AG08395 (cell line): ENCODE results near the gene SFXN5.
A peak's percentile ranks its signal among the peaks of the same experiment; 100 is the strongest.

ENCODE experiments used
- DNase-seq: peaks from one replicate; pipeline ENCODE4 v3.0.0; 2012; ENCODE audit warnings: mixed read lengths, low spot score

SFXN5 gene

DNA sequence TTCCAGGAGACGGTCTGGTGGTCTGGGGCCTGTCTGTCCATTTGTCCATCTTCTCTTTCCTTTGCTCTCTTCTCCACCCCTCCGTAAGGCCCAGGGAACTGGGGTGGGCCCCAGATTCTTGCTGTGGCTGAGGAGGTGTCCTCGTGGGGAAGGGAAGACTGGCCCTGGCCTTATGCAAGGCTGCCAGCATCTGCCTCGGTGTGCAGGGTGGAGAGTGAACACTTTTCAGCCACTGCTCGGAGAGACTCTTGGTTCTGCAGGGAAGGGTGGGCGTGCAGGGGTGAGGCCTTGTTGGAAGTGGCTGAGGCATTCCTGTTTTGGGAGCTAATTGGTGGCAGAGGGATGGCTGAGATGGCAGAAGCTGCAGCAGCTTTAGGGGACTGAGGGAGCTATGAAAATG, 131.2 kb downstream of the SFXN5 start:
- DNase-seq, result no peak

DNA sequence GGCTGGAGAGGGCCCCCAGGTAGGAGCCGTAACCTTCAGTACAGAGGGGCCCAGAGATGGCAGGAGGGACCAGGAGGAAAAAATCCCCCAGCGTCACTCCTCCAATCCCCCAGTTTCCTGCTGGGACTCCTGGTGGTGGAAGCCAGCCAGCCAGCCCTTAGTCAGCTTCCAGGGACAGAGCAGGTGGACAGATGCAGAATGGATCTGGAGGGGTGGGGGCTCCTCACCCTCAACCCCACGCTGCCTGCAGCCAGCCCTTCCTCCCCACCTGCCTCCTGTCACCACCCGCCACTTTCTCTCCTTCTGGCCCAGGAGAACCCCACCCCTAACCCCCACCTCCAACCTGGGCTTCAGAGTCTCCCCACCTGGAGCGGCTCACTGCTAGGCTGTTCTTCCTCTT, 133.1 kb downstream of the SFXN5 start:
- no peak for DNase-seq

GRCh38 chr2:72937356-72937669, 134.2 kb downstream of the SFXN5 start:
- DNase-seq, result peak; percentile 22

GRCh38 chr2:72936660-72937355, 134.7 kb downstream of the SFXN5 start:
- DNase-seq, result peak; percentile 31

DNA sequence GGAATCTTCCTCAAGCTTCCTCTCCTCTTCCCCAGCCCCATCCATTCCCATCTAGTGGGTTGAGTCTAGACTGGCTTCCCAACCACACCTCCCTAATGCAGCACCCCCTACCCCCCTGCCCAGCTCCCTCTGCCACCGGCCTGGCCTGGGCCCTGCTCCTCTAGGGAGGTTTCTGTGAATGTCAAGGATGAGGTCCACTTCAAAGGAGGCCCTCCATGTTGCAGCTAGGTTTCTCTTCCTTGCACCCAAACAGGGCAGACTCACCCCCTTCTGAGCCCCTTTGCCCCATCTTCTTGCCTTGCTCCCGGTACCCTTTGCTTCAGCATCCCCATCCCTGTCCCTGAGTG, 135.9 kb downstream of the SFXN5 start:
- DNase-seq, result no peak

DNA sequence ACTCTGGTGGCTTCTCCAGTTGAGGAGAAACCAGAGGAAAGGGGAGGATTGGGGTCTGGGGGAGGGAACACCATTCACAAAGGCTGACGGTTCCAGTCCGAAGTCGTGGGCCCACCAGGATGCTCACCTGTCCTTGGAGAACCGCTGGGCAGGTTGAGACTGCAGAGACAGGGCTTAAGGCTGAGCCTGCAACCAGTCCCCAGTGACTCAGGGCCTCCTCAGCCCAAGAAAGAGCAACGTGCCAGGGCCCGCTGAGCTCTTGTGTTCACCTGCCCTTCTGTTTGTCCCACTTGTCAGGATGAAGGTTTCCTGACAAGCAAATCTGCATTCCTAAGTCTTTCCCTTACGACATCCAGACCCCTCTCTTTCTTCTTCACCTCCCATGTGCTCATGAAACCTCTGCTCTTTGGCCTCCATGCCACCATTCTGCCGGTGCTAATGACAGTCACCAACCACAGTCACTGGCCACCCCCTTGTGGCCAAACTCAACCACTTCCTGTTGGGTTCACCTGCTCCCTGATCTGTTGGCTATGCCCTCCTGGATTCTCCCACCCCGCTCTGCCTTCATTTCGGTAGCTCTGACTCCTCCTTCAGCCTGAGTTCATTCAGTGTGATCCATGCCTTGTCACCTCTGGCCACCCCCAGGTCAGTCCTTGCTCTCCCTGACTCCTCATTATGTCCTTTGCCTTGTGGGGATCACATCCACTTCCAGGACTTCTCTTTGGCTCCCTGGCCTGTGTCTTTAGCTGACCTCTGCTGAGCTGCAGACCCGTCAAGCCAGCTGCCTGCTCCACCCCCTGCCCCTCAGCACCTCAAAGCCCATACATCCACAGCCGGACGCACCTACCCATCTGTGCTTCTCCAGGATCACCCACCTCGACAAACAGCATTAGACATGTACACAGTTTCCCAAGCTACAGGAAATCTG, 136.6 kb downstream of the SFXN5 start:
- DNase-seq, result no peak

- no peak for DNase-seq
Observed at GRCh38 chr2:72933646-72934151, 137.8 kb downstream of the SFXN5 start.

DNA sequence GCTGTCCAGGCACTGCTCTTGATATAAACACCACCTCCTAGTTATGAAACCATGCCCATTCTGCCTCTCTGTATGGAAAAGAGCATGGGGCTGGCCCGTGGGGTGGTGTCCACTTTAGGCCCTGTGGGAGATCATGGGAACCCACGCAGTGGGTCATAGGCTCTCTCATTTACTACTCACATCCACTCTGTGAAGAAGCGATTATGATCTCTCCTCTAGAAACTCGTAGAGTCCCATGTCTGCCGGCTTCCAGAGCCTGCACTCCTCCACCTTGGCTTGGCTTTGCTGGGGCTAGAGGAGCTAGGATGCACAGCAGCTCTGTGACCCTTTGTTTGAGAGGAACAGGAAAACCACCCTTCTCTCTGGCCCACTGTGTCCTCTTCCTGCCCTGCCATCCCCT, 138.3 kb downstream of the SFXN5 start:
- DNase-seq, result no peak

GRCh38 chr2:72932805-72933204, 138.7 kb downstream of the SFXN5 start:
- no peak for DNase-seq

DNA sequence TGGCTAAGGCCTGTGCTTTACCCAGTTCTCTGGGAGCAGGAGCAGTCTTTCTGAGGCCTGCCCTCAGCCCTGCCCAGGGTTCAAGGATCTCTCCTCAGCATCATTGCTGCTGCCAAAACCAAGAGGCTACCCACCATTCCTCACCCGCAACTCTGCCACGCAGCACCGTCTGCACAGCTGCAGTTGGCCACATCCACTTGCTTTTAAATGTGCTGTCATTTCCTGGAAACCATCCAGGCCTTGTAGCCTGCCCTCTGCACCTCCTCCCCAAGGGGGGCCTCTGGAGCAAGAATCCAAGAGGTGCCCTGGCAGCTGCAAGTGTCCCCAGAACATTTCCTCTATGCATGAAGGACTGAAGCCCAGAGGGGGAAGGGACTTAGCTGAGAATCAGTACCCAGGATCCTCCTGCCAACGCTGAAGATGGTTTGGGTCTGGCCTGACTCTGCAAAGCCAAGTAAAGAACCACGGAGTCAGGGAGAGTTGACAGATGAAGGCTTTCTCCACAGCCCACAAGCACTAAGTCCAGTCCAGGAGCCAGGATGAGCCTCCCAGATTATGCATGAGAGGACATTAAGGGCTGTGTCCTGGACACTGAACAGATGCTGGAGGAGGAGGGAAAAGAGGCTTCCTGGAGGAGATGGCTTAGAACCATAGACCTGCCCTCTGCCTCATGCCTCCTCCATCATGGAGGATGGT, 139.3 kb downstream of the SFXN5 start:
- peak; percentile 26 for DNase-seq

- DNase-seq, result peak; percentile 54
Observed at GRCh38 chr2:72931280-72931910, 140.1 kb downstream of the SFXN5 start.

DNA sequence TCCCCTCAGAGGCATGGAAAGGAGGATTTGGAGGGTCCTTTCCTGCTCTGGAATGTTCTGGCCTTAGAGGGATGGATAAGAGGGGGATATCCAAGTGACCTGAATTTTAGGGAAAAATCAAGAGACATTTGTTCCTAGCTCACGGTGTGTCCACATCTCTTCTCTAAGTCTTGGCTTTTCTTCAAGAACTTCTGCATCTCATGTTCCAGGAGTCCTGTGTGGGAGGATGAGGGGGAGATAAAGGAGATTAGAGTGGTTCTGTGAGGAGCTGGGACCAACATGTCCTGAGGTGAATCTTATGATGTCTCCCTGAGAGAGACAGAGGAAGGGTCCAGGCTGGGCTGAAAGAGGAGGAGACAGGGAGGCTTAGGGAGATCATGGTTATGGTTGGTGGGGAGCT, 142.5 kb downstream of the SFXN5 start:
- no peak for DNase-seq

- DNase-seq, result no peak
Observed at GRCh38 chr2:72927619-72928550, 143.6 kb downstream of the SFXN5 start.

DNA sequence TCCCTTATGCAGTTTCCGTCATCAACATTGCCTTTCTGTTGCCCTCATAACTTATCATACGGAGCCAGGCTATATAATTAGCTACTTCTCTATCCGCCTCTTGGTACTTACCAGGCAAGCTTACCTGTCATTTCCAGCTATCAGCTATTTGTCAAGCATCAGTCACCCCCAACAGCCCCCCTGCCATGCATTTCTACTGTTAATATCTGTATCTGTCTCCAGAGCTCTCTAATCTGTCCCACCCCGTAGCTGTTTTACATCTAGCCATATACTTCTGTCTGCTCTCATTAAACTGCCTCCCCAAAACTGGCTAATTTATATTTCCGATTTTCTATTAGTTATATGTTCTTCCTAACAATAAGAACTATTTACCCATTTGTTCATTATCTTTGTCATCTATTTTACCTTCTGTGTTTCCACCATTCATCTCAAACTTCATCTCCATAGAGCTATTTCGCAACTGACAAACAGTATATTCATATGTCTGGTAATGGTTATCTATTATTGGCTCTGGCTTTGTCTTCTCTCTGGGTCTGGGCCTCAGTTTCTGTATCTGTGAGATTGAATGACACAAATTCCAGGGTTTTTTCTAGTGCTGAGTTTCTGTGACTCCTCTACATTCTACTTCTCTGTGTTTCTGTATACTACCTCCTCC, 144.6 kb downstream of the SFXN5 start:
- no peak for DNase-seq

DNA sequence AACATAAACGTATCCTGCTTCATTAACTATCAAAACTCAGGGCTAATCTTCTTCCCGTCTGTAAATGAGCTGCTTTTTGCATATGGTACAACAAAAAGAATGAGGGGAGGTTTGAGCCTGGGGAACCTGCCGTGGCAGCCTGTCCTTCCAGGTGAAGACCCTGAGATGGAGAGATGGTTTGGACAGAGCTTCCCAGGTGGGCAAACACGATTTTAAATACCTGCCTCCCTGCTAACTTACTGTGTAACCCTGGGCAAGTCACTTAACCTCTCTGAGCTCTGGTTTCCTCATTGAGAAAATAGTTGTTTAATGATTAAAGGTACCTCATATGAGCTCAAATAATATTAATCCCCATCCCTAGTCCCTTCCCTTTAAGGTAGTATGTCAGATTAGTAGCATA, 145.1 kb downstream of the SFXN5 start:
- no peak for DNase-seq

DNA sequence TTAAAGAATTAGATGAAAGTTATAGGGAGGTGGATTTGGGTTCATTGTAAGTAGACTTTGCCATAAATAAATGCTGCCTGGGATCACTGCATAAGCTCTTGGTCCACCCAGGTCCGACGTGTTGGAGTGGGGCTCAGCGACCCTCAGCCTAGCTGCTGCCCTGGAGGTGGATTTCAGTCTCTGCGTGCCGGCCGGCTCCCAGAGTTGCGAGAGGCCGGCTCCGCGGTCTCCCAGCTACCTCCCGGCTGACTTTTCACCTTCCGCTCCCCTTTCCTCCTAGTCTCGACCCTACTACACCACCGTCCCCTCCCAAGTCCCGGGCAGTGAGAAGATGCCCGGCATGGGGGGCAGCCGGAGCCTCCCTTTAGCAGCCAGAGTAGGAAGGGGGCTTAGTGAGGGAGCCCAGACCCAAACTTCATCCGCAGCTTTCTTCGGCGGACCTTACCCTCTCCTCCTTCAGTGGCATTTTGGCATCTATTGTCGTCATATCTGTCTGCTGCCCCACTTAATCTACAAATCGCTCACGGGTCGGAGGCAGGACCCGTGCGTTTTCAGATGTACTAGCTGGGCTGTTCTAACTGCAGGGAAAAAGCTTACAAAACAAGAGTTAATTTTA, 146.1 kb downstream of the SFXN5 start:
- no peak for DNase-seq

- DNase-seq, result no peak
Observed at GRCh38 chr2:72924353-72925240, 146.9 kb downstream of the SFXN5 start.

GRCh38 chr2:72923833-72924352, 147.6 kb downstream of the SFXN5 start:
- DNase-seq, result no peak

GRCh38 chr2:72921853-72922252, 149.7 kb downstream of the SFXN5 start:
- DNase-seq, result no peak
